Fibroblast of gingiva (primary cell): ENCODE data around the gene NUP42.
"Not testable (repeated sequence)": the region's sequence is repeated elsewhere in the genome, so short reads cannot be mapped to it uniquely, and the experiment has no call there.

ENCODE experiments used
- DNase-seq: peaks from one replicate; pipeline ENCODE4 v3.0.0-alpha.2; 2011; ENCODE audit warnings: low read depth

The NUP42 gene

GRCh38 chr7:23204241-23204640 lies 22.4 kb downstream of the NUP42 start:
- no peak for DNase-seq

DNA sequence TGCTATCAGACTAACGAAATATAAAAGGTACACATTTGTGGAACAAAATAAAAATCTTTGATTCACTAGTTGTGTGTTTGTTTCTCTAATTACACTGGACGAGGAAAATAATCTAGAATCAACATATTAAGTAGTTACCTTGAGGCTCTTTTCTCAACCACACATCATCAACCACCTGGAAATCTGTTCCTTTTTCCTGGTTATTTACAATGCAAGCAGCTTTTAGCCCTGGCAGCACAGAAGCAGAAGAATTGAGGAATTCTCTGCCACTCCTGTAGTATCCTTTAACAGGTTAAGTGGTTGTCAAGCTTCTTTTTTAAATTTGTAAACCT lies 23.7 kb downstream of the NUP42 start:
- DNase-seq: no peak

DNA sequence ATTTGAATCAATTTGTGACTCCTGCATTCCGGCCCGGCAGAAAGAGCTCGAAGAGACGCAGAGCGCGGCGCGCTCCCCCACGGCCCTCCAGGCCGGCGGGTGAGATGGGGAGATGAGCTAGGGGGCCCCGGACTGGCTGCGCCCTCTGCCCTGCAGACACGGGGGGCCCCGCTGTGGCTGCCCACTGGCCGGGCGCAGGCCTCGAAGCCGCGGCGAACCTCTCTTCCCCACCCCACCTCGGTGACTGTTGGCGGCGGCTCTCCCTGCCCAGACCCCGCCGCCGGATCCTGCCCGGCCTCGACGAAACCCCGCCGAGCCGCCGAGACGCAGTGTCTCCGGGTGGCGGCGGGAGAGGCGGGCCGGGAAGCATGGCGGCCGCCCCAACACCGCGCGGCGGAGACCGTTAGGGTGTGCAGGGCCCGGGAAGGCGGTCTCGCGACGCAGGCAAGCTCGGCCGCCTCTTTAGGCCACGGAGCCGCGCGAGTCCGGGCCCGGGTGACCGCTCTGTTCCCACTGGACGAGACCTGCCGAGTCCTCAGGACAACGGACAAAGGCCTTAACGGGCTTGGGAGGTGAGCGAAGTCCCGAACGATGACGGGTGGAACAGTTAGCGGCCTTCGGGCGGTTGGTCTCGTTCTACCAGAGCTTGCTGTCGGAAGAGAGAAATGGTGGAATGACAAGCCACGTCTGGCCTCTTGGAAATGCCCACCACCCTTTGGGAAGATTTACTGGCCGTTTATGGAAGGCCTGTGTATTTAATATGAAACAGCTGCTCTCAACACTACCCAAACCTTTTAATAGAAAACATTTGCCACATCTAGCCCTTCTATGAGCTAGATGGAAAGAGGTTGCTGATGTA lies 24.3 kb downstream of the NUP42 start:
- no peak for DNase-seq

- DNase-seq: no peak
These were observed 25.2 kb downstream of the NUP42 start for GRCh38 chr7:23207021-23207420.

DNA sequence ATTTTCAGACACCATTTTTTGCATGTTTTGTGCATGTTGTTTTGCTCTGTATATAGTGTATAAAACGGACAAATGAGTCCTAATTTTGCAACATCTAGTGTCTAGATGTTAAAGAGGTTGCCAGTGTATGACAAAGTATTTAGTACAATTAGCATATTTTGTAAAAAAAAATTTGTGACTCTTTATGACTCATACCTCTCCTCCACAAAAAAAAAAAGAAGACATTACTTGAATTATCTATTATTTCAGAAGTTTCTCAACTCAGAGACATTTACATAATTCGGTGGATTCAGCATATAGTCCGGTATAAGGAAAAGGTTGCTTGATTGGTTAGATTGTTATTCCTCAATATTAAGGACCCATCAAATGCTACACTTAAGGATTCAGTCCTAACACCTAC lies 26.0 kb downstream of the NUP42 start:
- peak; percentile 7 for DNase-seq

DNA sequence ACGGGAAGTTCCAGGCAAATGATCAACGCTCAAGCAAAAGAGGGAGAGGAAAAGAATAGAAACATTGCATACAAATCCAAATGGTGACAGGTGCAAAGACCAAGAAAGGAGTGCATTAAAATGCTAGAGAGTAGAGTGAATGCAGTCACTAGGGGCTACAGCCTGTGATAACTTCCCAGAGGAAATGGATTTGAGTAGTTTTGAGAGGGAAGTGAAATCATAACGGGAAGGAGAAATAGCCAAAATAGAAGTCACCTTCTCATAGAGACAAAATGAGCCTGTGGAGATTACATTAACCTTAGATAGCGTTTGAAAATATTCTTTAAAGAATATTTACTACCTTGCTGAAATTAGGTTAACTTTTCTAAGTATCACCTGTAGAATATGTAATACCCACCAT lies 26.5 kb downstream of the NUP42 start:
- no peak for DNase-seq

DNA sequence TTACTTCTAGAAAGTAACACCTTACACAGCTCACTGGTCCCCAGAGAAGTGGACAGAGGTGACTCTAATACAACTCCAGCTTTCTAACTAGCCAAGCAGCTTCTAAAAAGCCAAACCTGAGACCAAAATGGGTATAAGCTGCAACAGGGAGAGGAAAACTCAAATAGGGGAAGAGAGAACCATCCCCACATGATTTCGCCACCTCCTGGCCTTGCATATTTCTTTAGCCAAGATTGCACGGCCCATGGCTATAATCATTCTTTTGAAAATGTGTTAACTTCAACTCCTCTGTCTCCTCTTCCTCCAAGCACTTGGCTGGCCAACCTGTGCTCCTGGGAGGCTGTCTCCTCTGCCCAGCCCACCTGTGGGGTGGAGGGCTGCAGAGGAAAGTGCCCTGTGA lies 28.7 kb downstream of the NUP42 start:
- no peak for DNase-seq

- no peak for DNase-seq
These were observed 29.7 kb downstream of the NUP42 start for GRCh38 chr7:23211589-23211988.

- no peak for DNase-seq
These were observed 30.5 kb downstream of the NUP42 start for GRCh38 chr7:23212395-23212794.

DNA sequence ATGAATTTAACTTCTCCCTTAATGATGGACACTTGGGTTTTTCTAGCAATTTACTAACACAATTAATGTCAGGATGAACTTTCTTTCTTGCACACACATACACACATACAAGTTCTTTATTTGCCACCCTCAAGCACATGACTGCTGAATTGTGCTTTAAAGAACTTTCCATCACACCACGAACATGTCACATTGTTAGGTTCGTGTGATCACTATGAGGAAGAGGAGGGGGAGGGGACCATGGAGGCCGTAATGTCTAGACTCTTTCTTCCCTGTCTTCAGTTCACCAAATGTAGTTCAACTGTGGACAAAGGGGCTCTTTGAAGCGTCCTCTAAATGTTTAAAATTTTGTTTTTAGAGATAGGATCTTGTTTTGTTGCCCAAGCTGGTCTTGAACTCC lies 31.0 kb downstream of the NUP42 start:
- no peak for DNase-seq

GRCh38 chr7:23213755-23214154 lies 31.9 kb downstream of the NUP42 start:
- no peak for DNase-seq

- no peak for DNase-seq
These were observed 32.6 kb downstream of the NUP42 start for GRCh38 chr7:23214423-23214822.

DNA sequence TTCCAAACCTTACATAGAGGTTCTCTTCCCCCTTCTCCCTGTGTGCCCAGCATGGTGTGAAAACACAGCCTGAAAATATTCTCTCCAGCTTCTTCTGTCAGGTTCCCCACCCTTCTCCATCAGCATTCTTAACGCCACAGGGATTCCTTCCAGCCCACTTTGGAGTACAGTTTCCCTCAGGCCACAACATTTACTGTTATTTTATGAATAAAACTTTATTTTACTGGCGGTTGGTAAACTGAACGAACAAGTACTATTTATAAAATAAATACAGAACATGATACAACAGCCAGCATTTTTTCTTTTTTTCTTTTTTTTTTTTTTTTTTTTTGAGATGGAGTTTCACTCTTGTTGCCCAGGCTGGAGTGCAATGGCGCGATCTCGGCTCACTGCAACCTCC lies 33.1 kb downstream of the NUP42 start:
- no peak for DNase-seq

DNA sequence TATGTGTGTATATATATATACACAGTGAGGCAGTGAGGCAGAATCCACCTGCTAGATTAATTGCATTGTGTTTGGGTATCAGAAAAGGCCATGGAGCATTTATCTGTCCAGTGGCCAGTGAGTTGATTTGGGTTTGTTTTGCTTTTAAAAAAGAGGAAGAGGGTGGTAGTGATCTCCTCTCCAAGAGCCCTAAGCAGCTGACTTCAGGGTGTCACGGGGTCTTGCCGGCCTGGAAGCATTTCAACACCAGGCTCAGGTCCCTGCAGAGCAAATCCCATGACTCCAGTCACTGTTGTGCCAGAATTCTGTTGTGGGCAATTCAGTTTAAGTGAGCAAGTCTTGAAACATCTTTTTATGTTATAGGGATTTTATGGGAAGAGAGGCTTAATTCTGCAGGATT lies 34.2 kb downstream of the NUP42 start:
- DNase-seq: no peak

DNA sequence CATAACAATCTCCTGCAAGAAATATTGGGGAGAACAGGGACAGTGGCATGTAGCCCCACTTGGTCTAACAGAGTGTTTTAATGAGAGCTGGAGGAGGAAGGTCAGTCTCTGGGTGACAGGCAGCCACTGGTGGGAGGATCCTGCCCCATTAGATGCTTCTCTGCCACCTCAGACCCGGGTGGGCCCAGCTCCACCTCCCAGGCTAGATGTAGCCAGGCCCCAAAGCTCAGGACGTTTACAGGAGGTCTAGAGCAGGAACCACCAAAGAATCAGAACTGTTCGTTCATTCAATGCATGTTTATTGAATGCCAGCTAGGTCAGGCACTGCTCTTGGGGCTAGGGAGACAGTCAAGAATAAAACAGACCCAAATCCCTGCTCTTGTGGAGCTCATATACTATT lies 36.3 kb downstream of the NUP42 start:
- DNase-seq: no peak

DNA sequence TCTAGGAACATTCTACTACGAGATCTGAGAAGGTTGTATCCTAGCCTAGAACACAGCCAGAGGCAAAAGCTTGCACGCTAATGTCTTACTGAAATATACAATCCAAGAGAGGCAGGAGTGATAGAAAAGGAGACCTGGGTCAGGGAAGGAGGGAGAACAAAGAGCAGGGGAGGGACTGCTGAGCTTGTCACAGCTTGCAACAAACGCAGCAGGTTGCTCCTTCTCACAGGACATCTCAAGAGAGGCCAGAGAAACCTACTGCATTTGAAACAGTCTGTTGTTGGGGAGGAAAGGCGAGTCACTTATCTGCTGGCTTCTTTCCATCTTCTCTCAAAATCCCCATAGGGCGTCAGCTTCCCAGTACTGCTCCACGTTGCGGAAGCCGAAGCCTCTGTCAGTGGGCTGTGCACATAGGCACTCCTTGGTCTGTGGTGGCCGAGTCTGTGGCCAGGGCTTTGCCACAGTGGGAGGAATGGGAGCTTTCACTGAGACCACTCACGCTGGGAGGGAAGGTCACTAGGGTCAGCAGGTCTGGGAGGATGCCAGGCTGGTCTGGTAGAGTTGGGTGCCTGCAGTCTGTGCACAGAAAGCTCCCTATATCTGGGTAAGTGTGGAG lies 39.0 kb downstream of the NUP42 start:
- DNase-seq: no peak

DNA sequence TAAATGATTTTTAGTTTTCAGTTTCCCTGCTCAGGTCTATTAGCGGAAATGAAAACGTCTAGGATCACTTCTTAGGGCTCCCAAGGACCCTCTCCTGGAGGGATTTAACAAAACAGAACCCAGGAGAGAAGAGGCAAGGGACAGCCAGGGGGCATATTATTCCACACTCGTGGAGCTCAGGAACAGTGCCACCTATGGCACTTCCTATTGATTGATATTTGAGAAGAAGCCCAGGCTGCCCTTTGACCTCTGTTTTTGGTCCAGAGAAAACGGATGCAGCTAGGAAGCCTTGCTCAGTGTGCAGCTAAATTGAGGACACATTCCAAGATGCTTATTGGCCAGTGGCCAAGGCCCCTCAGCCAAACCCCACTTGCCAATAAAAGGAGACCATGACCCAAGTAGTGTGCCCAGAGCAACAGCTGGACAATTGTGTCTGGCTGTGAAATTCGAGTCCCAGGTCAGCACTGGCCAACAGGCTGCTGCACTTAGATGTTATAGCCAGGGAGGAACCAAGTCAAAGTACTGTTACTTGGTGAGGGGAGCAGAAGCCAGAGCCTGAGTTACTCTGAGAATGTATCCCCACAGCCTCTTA lies 40.7 kb downstream of the NUP42 start:
- no peak for DNase-seq

DNA sequence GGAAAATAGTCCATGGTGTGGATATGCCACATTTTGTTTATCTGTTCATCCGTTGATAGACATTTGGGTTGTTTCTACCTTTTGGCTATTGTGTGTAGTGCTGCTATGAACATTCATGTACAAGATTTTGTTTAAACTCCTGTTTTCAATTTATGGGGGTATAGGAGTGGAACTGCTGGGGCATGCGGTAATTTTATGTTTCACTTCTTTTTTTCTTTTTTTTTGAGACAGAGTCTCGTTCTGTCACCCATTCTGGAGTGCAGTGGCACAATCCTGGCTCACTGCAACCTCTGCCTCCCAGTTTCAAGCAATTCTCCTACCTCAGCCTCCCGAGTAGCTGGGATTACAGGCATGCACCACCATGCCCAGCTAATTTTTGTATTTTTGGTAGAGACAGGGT lies 42.5 kb downstream of the NUP42 start:
- DNase-seq: not testable (repeated sequence)

DNA sequence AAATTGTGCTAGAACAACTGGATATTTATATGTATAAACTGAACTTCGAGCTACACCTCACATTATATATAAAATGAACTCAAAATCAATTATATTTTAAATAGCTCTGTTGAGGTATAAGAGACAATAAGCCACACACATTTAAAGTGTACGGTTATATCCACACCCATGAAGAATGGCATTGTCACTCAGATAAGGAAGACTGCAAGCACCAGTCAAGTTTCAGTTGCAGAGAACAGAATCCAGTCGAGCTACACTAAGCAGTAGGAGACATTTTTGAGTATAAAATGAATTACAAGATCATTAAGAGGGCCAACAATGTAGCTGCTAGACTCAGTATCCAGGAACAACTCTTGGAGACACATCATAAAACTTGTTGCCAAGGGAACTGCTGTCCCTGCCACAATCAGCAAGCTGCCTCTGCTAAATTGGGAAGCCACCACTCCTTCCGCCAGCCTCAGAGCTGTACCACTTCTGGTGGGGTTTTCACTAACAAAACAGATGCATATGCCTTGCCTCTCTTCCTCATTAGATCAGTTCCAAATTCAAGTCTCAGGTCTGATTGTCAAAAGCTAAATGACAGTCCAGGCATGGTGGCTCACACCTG lies 45.1 kb downstream of the NUP42 start:
- DNase-seq: no peak

DNA sequence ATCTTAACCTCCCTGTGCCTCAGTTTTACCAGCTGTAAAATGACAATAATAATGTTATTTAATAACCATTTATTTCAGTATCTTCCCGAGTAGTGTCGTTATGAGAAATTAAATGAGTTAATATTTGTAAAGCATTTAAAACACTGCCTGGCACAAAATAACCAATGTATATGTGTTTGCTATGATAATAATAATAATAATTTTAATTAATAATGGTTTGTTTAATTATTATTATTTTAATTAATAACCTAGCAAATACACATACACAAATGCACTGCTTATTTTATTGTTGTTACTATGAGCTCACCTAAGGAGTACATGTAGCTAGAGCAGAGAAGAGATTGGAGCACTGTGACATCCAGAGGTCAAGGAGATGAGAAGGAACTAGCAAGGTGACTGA lies 46.6 kb downstream of the NUP42 start:
- no peak for DNase-seq

DNA sequence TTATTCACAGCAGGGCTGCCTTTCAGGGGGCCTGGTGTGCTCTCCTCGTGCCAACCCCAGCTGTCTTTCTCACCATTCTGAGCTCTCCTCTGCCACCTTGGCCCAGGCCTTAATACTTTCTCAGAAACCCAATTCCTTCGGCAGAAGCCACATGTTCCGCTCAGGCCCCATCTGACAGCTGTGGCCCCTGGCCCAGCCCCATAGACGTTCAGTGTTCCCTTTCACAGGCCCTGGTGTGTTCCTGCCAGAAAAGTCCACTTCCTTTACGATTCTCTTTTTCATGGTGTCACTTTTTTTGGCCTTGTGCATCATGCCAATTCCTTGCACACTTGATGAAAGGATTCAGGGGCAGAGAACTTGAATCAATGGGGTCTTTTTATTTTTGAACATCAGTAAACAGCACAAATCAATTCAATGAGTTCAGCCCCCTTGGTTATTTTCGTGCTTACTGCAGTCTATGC lies 48.8 kb downstream of the NUP42 start:
- DNase-seq: no peak

- no peak for DNase-seq
These were observed 51.1 kb downstream of the NUP42 start for GRCh38 chr7:23232966-23233365.
